ENCODE results near the gene PRDM16.

Gene PRDM16

DNA sequence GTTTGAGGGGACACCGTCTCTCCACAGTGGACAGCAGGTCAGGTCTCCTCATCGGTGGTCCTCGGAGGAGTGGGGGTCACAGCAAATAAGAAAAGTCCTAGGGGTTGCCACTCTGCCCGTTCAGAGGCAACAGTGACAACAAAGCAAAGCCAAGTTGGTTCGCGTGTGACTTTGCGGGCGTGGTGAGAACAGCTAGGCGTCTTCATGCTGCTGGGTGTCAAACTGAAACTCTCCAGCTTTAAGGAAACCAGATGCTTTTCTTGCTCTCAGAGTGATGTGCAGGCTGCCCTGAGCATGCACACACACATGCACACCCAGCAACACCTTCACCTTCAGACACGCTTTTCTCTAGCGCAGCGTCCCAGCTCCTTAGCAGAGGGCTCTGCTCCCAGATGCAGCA lies 315.4 kb downstream of the PRDM16 start (continued):
- TF ChIP-seq RARB (CRISPR knock-in tag; IDR thresholded peaks at IDR 0.05) = no peak

DNA sequence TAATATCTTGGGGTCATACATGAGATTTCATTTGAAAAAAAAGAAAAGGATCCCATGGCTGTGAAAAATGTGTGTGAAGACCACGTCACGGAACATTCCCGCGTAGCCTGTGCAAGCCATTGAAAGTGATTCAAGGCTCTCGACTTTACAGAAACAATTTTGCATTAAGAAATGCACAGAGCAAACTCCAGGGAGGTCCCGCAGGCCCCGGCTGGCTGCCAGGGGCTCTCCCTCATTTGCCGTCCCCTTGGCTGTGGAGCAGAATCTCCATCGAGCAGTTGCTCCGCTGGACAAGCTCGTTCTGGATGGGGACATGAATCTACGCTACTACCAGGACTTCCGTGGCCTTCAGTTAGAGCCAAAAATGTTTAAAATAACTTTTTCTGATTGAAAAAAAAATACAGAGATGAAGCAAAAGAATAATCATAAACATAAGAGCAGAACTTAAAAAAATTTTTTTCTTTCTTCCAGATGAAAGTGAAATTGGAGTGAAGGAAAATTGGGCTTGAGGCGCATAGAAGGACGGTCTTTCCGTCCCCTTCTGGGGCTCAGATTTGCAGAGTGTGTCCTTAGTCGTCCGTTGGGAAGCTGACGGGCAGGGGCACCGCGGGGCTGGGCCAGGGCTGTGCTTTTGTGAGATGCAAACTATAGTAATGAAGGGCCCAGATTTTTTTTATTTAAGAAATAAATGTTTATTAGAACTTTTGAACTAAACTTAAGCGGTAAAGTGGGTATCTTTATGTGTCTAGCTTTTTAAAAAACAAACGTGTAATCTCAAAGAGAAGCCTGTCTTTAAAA lies 317.4 kb downstream of the PRDM16 start:
- ATAC-seq = no peak
- TF ChIP-seq ISL1 (CRISPR knock-in tag; IDR thresholded peaks at IDR 0.05) (no peak), GLIS3 (CRISPR knock-in tag; IDR thresholded peaks at IDR 0.05) (no peak)
- TF ChIP-seq, protein P1, sequence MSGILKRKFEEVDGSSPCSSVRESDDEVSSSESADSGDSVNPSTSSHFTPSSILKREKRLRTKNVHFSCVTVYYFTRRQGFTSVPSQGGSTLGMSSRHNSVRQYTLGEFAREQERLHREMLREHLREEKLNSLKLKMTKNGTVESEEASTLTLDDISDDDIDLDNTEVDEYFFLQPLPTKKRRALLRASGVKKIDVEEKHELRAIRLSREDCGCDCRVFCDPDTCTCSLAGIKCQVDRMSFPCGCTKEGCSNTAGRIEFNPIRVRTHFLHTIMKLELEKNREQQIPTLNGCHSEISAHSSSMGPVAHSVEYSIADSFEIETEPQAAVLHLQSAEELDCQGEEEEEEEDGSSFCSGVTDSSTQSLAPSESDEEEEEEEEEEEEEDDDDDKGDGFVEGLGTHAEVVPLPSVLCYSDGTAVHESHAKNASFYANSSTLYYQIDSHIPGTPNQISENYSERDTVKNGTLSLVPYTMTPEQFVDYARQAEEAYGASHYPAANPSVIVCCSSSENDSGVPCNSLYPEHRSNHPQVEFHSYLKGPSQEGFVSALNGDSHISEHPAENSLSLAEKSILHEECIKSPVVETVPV (CRISPR knock-in tag; IDR thresholded peaks at IDR 0.05) = no peak
- TF ChIP-seq, protein P2, sequence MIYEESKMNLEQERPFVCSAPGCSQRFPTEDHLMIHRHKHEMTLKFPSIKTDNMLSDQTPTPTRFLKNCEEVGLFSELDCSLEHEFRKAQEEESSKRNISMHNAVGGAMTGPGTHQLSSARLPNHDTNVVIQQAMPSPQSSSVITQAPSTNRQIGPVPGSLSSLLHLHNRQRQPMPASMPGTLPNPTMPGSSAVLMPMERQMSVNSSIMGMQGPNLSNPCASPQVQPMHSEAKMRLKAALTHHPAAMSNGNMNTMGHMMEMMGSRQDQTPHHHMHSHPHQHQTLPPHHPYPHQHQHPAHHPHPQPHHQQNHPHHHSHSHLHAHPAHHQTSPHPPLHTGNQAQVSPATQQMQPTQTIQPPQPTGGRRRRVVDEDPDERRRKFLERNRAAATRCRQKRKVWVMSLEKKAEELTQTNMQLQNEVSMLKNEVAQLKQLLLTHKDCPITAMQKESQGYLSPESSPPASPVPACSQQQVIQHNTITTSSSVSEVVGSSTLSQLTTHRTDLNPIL (CRISPR knock-in tag; IDR thresholded peaks at IDR 0.05; ENCODE audit: low read depth) = no peak

- no peak for ATAC-seq
Observed at GRCh38 chr1:3387401-3387800, 318.4 kb downstream of the PRDM16 start.

More at GRCh38 chr1:3387401-3387800, 318.4 kb downstream of the PRDM16 start:
- TF ChIP-seq GLIS3 (CRISPR knock-in tag; IDR thresholded peaks at IDR 0.05) (no peak), RARB (CRISPR knock-in tag; IDR thresholded peaks at IDR 0.05) (no peak), ZNF565 (CRISPR knock-in tag; conservative IDR thresholded peaks at IDR 0.05; ENCODE audit: low read depth) (no peak), SNAI2 (CRISPR knock-in tag; IDR thresholded peaks at IDR 0.05) (no peak), ZC3H10 (CRISPR knock-in tag; IDR thresholded peaks at IDR 0.05) (no peak), ZFP30 (CRISPR knock-in tag; IDR thresholded peaks at IDR 0.05) (no peak), ZNF70 (CRISPR knock-in tag; IDR thresholded peaks at IDR 0.05) (no peak), TOX (CRISPR knock-in tag; IDR thresholded peaks at IDR 0.05; ENCODE audit: borderline replicate concordance) (no peak), PPARA (CRISPR knock-in tag; IDR thresholded peaks at IDR 0.05; ENCODE audit: borderline replicate concordance) (no peak), ARNTL (CRISPR knock-in tag; IDR thresholded peaks at IDR 0.05; ENCODE audit: borderline replicate concordance, low read depth) (no peak), TCF4 (CRISPR knock-in tag; IDR thresholded peaks at IDR 0.05; ENCODE audit: borderline replicate concordance) (no peak), OSR1 (CRISPR knock-in tag; IDR thresholded peaks at IDR 0.05) (no peak), BACH2 (CRISPR knock-in tag; IDR thresholded peaks at IDR 0.05; ENCODE audit: borderline replicate concordance) (no peak), ESRRG (CRISPR knock-in tag; IDR thresholded peaks at IDR 0.05) (no peak), ZFP3 (CRISPR knock-in tag; IDR thresholded peaks at IDR 0.05) (no peak)
- TF ChIP-seq, protein P3, sequence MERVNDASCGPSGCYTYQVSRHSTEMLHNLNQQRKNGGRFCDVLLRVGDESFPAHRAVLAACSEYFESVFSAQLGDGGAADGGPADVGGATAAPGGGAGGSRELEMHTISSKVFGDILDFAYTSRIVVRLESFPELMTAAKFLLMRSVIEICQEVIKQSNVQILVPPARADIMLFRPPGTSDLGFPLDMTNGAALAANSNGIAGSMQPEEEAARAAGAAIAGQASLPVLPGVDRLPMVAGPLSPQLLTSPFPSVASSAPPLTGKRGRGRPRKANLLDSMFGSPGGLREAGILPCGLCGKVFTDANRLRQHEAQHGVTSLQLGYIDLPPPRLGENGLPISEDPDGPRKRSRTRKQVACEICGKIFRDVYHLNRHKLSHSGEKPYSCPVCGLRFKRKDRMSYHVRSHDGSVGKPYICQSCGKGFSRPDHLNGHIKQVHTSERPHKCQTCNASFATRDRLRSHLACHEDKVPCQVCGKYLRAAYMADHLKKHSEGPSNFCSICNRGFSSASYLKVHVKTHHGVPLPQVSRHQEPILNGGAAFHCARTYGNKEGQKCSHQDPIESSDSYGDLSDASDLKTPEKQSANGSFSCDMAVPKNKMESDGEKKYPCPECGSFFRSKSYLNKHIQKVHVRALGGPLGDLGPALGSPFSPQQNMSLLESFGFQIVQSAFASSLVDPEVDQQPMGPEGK (CRISPR knock-in tag; IDR thresholded peaks at IDR 0.05; ENCODE audit: borderline replicate concordance) = no peak
- TF ChIP-seq, protein P4, sequence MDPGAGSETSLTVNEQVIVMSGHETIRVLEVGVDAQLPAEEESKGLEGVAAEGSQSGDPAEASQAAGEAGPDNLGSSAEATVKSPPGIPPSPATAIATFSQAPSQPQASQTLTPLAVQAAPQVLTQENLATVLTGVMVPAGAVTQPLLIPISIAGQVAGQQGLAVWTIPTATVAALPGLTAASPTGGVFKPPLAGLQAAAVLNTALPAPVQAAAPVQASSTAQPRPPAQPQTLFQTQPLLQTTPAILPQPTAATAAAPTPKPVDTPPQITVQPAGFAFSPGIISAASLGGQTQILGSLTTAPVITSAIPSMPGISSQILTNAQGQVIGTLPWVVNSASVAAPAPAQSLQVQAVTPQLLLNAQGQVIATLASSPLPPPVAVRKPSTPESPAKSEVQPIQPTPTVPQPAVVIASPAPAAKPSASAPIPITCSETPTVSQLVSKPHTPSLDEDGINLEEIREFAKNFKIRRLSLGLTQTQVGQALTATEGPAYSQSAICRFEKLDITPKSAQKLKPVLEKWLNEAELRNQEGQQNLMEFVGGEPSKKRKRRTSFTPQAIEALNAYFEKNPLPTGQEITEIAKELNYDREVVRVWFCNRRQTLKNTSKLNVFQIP (CRISPR knock-in tag; IDR thresholded peaks at IDR 0.05; ENCODE audit: borderline replicate concordance, low read depth) = no peak
- TF ChIP-seq, protein P5, sequence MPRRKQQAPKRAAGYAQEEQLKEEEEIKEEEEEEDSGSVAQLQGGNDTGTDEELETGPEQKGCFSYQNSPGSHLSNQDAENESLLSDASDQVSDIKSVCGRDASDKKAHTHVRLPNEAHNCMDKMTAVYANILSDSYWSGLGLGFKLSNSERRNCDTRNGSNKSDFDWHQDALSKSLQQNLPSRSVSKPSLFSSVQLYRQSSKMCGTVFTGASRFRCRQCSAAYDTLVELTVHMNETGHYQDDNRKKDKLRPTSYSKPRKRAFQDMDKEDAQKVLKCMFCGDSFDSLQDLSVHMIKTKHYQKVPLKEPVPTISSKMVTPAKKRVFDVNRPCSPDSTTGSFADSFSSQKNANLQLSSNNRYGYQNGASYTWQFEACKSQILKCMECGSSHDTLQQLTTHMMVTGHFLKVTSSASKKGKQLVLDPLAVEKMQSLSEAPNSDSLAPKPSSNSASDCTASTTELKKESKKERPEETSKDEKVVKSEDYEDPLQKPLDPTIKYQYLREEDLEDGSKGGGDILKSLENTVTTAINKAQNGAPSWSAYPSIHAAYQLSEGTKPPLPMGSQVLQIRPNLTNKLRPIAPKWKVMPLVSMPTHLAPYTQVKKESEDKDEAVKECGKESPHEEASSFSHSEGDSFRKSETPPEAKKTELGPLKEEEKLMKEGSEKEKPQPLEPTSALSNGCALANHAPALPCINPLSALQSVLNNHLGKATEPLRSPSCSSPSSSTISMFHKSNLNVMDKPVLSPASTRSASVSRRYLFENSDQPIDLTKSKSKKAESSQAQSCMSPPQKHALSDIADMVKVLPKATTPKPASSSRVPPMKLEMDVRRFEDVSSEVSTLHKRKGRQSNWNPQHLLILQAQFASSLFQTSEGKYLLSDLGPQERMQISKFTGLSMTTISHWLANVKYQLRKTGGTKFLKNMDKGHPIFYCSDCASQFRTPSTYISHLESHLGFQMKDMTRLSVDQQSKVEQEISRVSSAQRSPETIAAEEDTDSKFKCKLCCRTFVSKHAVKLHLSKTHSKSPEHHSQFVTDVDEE (CRISPR knock-in tag; IDR thresholded peaks at IDR 0.05) = no peak
- TF ChIP-seq, protein P2 (CRISPR knock-in tag; IDR thresholded peaks at IDR 0.05; ENCODE audit: low read depth) = no peak
